ENCODE results near the gene OGN.

The OGN gene

GRCh38 chr9:92405818-92406217 lies 1.4 kb upstream of the OGN start:
- H3K4me3 ChIP-seq (ENCODE audit: low read depth, low read length) = no peak overlapping the region
- TF ChIP-seq CTCF (conservative IDR thresholded peaks at IDR 0.05; ENCODE audit: low read depth, low read length) = no peak
- no peak for DNase-seq (ENCODE audit: low read depth)

- no peak for DNase-seq (ENCODE audit: low read depth)
- H3K4me3 ChIP-seq (ENCODE audit: low read depth, low read length) = no peak overlapping the region
- no peak for TF ChIP-seq CTCF (conservative IDR thresholded peaks at IDR 0.05; ENCODE audit: low read depth, low read length)
Observed at GRCh38 chr9:92402826-92403745, 1.3 kb downstream of the OGN start.

DNA sequence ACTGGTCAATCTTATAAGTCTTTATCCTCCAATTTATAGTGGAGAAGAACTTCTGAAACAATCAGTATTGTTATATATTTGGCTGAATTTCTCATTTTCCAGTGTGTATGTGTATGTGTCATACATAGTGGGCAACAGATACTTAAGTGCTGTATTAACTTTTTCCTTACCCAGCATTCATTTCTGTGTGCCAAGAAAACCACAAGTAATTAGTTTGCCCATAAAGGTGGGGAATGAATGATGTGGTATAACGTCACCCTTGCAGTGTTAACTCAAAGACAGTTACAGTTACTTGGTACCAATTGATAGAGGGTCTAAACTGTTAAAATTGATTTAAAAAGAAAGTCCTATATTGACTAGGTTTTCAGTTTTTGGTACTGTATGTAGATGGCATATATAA lies 2.0 kb downstream of the OGN start:
- no peak for DNase-seq (ENCODE audit: low read depth)
- no peak for TF ChIP-seq CTCF (conservative IDR thresholded peaks at IDR 0.05; ENCODE audit: low read depth, low read length)
- H3K4me3 ChIP-seq (ENCODE audit: low read depth, low read length) = no peak overlapping the region

DNA sequence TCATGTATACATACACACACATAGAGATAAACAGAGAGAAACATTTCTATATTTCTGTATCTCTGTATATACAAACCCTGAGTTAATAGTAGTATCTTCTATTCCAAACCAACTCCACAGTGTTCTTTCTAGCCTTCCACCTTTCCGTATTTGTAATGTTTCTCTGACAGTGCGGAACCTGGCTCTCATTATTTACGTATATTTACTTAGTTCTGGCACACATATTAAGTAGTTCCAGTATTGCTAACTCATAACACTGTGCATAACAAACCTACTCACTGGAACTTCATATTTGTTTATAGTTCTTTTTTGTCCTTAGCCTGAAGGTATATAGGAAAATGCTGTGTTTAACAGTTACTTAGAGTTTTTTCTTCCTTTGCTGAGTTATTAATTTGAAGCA lies 6.5 kb downstream of the OGN start:
- TF ChIP-seq CTCF (conservative IDR thresholded peaks at IDR 0.05; ENCODE audit: low read depth, low read length) = no peak
- no peak for DNase-seq (ENCODE audit: low read depth)
- no peak overlapping the region for H3K4me3 ChIP-seq (ENCODE audit: low read depth, low read length)

DNA sequence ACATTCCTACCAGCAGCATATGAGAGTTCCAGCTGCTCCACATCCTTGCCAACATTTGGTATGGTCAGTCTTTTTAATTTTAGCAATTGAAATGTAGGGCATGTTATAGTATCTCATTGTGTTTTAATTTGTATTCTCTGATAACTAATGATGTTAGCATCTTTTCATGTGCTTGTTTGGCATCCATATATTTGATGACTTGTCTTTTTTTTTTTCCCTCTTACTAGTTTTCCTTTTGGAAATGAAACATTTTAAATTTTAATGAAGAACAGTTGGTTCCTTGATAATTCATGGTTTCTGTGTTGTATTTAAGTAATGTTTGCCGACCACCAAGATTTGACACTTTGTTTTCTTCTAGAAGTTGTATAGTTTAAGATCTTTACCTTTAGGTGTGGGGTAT lies 8.8 kb downstream of the OGN start:
- H3K4me3 ChIP-seq (ENCODE audit: low read depth, low read length) = no peak overlapping the region
- TF ChIP-seq CTCF (conservative IDR thresholded peaks at IDR 0.05; ENCODE audit: low read depth, low read length) = no peak
- no peak for DNase-seq (ENCODE audit: low read depth)

GRCh38 chr9:92393686-92394085 lies 10.7 kb downstream of the OGN start:
- TF ChIP-seq CTCF (conservative IDR thresholded peaks at IDR 0.05; ENCODE audit: low read depth, low read length) = no peak
- H3K4me3 ChIP-seq (ENCODE audit: low read depth, low read length) = no peak overlapping the region
- DNase-seq (ENCODE audit: low read depth) = no peak

GRCh38 chr9:92392690-92393089 lies 11.7 kb downstream of the OGN start:
- no peak for TF ChIP-seq CTCF (conservative IDR thresholded peaks at IDR 0.05; ENCODE audit: low read depth, low read length)
- DNase-seq (ENCODE audit: low read depth) = peak; percentile 15
- no peak overlapping the region for H3K4me3 ChIP-seq (ENCODE audit: low read depth, low read length)
